Motor neuron (in vitro differentiated cells): ENCODE measurements around the gene CACNG5. TPM values are rescaled to one million over a fixed set of nuclear protein-coding genes. Genes with fewer than 3 reads are reported as not detected.
A peak's percentile ranks its signal among the peaks of the same experiment; 100 is the strongest.

Experiments used
- ATAC-seq, 8 experiments: fragments of 200-7000 bp; cut with Tn5 transposase; replicated peaks in 6 of 8; 2 replicates each; pipeline ENCODE4 v1.8.0; 2021; ENCODE audit warnings: mild to moderate bottlenecking in 8 of 8, moderate library complexity in 8 of 8
- H3K27ac ChIP-seq, 2 donors: fragments of 250-450 bp; sonication (Bioruptor Pico); 2 replicates each; pipeline ENCODE4 v1.9.0; 2021; ENCODE audit warnings: antibody characterized with exemption in 2 of 2, mild to moderate bottlenecking in 2 of 2, moderate library complexity in 1 of 2
- H3K4me1 ChIP-seq, 2 donors: fragments of 250-450 bp; sonication (Bioruptor Pico); replicated peaks in 1 of 2; 2 replicates each; pipeline ENCODE4 v1.6.1; 2021; ENCODE audit warnings: antibody characterized with exemption in 2 of 2, mild to moderate bottlenecking in 2 of 2, moderate library complexity in 1 of 2
- H3K4me3 ChIP-seq, 5 donors: fragments of 250-450 bp; sonication (Bioruptor Pico); 2 replicates each; pipeline ENCODE4 v1.9.0; 2021; ENCODE audit warnings: antibody characterized with exemption in 5 of 5, mild to moderate bottlenecking in 5 of 5, moderate library complexity in 4 of 5
- WGBS, 10 experiments: fragments of 450-650 bp; shearing (Covaris generic); methylation state at CpG; one replicate each; pipeline ENCODE4 v1.0.0; 2022; 5-methylcytosine and 5-hydroxymethylcytosine counted together
- in situ Hi-C, 9 experiments: fragments of 400-800 bp; cut with MboI; loops; one replicate each; pipeline ENCODE4 v1.15.0; 2021; ENCODE audit warnings: low sequenced_read_pairs in 9 of 9, low pct_unique_long_range_greater_than_20kb in 2 of 9; ENCODE audit not compliant: unreplicated experiment in 9 of 9
- total RNA-seq, 8 experiments: library from RNA; unstranded; fragments of 300-600 nt; gene quantifications; 2 replicates each; pipeline versions ENCODE4 v1.2.3 to v1.2.4, GENCODE V29; 2022

CACNG5 gene
- total RNA-seq, 8 experiments from 2014 or later, result 0.71 to 3.4 (median 2.6) TPM; not detected in 2

GRCh38 chr17:66807182-66807581 is 27.7 kb upstream of the CACNG5 start:
- Histone ChIP-seq H3K4me3 (no peak overlapping the region), H3K27ac (no peak overlapping the region), H3K4me1 (peaks cover 21 to 35% of the 10 kb centered on the region in 2 donors)
- 67 to 100% (median 90%) methylated on average over 1 to 5 of the region's 10 CpGs; no CpG with 5 or more reads in 4 of the 10 experiments for WGBS, 10 experiments
- in situ Hi-C loops, result no loop called here
- no peak for ATAC-seq

GRCh38 chr17:66809408-66809807 is 25.5 kb upstream of the CACNG5 start:
- ATAC-seq, result no peak
- H3K4me3 ChIP-seq, result no peak overlapping the region
- H3K27ac ChIP-seq, result no peak overlapping the region
- 40 to 100% (median 84%) methylated on average over 1 to 5 of the region's 5 CpGs; no CpG with 5 or more reads in 2 of the 10 experiments for WGBS, 10 experiments
- H3K4me1 ChIP-seq, result peaks cover 29 to 34% of the 10 kb centered on the region in 2 donors
- in situ Hi-C loops, result no loop called here

GRCh38 chr17:66810951-66811682 is 23.8 kb upstream of the CACNG5 start:
- Histone ChIP-seq H3K4me1 (peaks cover 29 to 43% of the 10 kb centered on the region in 2 donors), H3K27ac (no peak overlapping the region), H3K4me3 (no peak overlapping the region)
- ATAC-seq, result no peak
- WGBS, 10 experiments, result 81 to 100% (median 95%) methylated on average over 1 to 11 of the region's 12 CpGs
- in situ Hi-C loops, result no loop called here

GRCh38 chr17:66811683-66812054 is 23.2 kb upstream of the CACNG5 start:
- Histone ChIP-seq H3K27ac (peak overlapping the region in 1 of 2 donors; percentile 22), H3K4me1 (peaks cover 29 to 43% of the 10 kb centered on the region in 2 donors), H3K4me3 (no peak overlapping the region)
- in situ Hi-C loops, result no loop called here
- WGBS, 10 experiments, result 0 to 100% (median 60%) methylated on average over 1 to 2 of the region's 9 CpGs; no CpG with 5 or more reads in 5 of the 10 experiments
- peak in 1 of 8 experiments; percentile 17 for ATAC-seq

- WGBS, 10 experiments, result 80 to 100% (median 100%) methylated on average over 1 to 4 of the region's 5 CpGs; no CpG with 5 or more reads in 5 of the 10 experiments
- in situ Hi-C loops, result no loop called here
- Histone ChIP-seq H3K4me3 (no peak overlapping the region), H3K4me1 (peaks cover 29 to 43% of the 10 kb centered on the region in 2 donors), H3K27ac (peak overlapping the region in 1 of 2 donors; percentile 22)
- ATAC-seq, result peak in 1 of 8 experiments; percentile 10
Measured at GRCh38 chr17:66812571-66812970, 22.3 kb upstream of the CACNG5 start.

GRCh38 chr17:66813296-66813695 is 21.6 kb upstream of the CACNG5 start:
- Histone ChIP-seq H3K27ac (peak overlapping the region in 1 of 2 donors; percentile 22), H3K4me1 (peaks cover 22 to 39% of the 10 kb centered on the region in 2 donors)
- WGBS, 10 experiments, result 0 to 67% (median 33%) methylated on average over 1 of the region's 2 CpGs; no CpG with 5 or more reads in 3 of the 10 experiments

GRCh38 chr17:66814026-66814425 is 20.9 kb upstream of the CACNG5 start:
- no peak for ATAC-seq
- in situ Hi-C loops, result no loop called here
- H3K4me3 ChIP-seq, result no peak overlapping the region
- WGBS, 10 experiments, result 61 to 100% (median 87%) methylated on average over 1 to 5 of the region's 6 CpGs; no CpG with 5 or more reads in 2 of the 10 experiments
- peak overlapping the region in 1 of 2 donors; percentile 8 for H3K27ac ChIP-seq
- peaks cover 20 to 38% of the 10 kb centered on the region in 2 donors for H3K4me1 ChIP-seq

More at GRCh38 chr17:66813296-66813695, 21.6 kb upstream of the CACNG5 start:
- in situ Hi-C loops, result no loop called here
- no peak overlapping the region for H3K4me3 ChIP-seq
- ATAC-seq, result peak in 5 of 8 experiments; percentile 59 to 97 (median 96)

GRCh38 chr17:66814570-66814969 is 20.3 kb upstream of the CACNG5 start:
- Histone ChIP-seq H3K4me3 (no peak overlapping the region), H3K4me1 (peaks cover 20 to 38% of the 10 kb centered on the region in 2 donors), H3K27ac (peak overlapping the region in 1 of 2 donors; percentile 8)
- ATAC-seq, result no peak
- 0 to 71% (median 20%) methylated on average over 1 to 2 of the region's 5 CpGs; no CpG with 5 or more reads in 5 of the 10 experiments for WGBS, 10 experiments
- in situ Hi-C loops, result no loop called here

- no peak overlapping the region for H3K27ac ChIP-seq
- in situ Hi-C loops, result no loop called here
- peaks cover 19 to 39% of the 10 kb centered on the region in 2 donors for H3K4me1 ChIP-seq
- no peak for ATAC-seq
- WGBS, 10 experiments, result 38 to 100% (median 100%) methylated on average over 1 of the region's 1 CpG; no CpG with 5 or more reads in 5 of the 10 experiments
- no peak overlapping the region for H3K4me3 ChIP-seq
Measured at GRCh38 chr17:66817750-66818149, 17.2 kb upstream of the CACNG5 start.

- in situ Hi-C loops, result no loop called here
- no peak for ATAC-seq
- 57 to 100% (median 90%) methylated on average over 1 to 5 of the region's 6 CpGs; no CpG with 5 or more reads in 3 of the 10 experiments for WGBS, 10 experiments
- Histone ChIP-seq H3K4me1 (peaks cover 9 to 22% of the 10 kb centered on the region in 2 donors), H3K4me3 (no peak overlapping the region), H3K27ac (no peak overlapping the region)
Measured at GRCh38 chr17:66819466-66819865, 15.5 kb upstream of the CACNG5 start.

- 6 to 100% (median 70%) methylated on average over 1 to 8 of the region's 8 CpGs; no CpG with 5 or more reads in 1 of the 10 experiments for WGBS, 10 experiments
- H3K27ac ChIP-seq, result no peak overlapping the region
- H3K4me1 ChIP-seq, result peaks cover 9 to 12% of the 10 kb centered on the region in 2 donors
- no peak for ATAC-seq
- in situ Hi-C loops, result no loop called here
- H3K4me3 ChIP-seq, result no peak overlapping the region
Measured at GRCh38 chr17:66822009-66822408, 12.9 kb upstream of the CACNG5 start.

GRCh38 chr17:66826856-66827255 is 8.1 kb upstream of the CACNG5 start:
- Histone ChIP-seq H3K4me3 (no peak overlapping the region), H3K4me1 (peaks cover 29 to 30% of the 10 kb centered on the region in 2 donors), H3K27ac (no peak overlapping the region)
- ATAC-seq, result no peak
- in situ Hi-C loops, result no loop called here
- 40 to 92% (median 57%) methylated on average over 2 to 6 of the region's 6 CpGs; no CpG with 5 or more reads in 1 of the 10 experiments for WGBS, 10 experiments

GRCh38 chr17:66829386-66829864 is 5.5 kb upstream of the CACNG5 start:
- WGBS, 10 experiments, result 0 to 25% (median 5%) methylated on average over 1 to 15 of the region's 18 CpGs; no CpG with 5 or more reads in 3 of the 10 experiments

More at GRCh38 chr17:66829386-66829864, 5.5 kb upstream of the CACNG5 start:
- H3K4me3 ChIP-seq, result no peak overlapping the region
- peak; percentile 68 to 99 (median 82) for ATAC-seq
- peak overlapping the region; percentile 46 to 68 for H3K27ac ChIP-seq
- in situ Hi-C loops, result no loop called here
- H3K4me1 ChIP-seq, result peaks cover 33 to 35% of the 10 kb centered on the region in 2 donors
